GM10847 (cell line): ENCODE results near the gene GDI1.

Source experiments
- POLR2A ChIP-seq: IDR thresholded peaks from 2 replicates; pipeline ENCODE4 v1.6.1; 2011; ENCODE audit not compliant: insufficient read length; ENCODE audit errors: extremely low read depth

The GDI1 gene

GRCh38 chrX:154431341-154431740, 5.6 kb upstream of the GDI1 start:
- TF ChIP-seq POLR2A: no peak

- no peak for TF ChIP-seq POLR2A
These were observed 4.7 kb upstream of the GDI1 start for GRCh38 chrX:154432210-154432609.

GRCh38 chrX:154433605-154434004, 3.3 kb upstream of the GDI1 start:
- no peak for TF ChIP-seq POLR2A

- no peak for TF ChIP-seq POLR2A
These were observed 2.4 kb upstream of the GDI1 start for GRCh38 chrX:154434394-154435168.

- no peak for TF ChIP-seq POLR2A
These were observed 1.7 kb upstream of the GDI1 start for GRCh38 chrX:154435171-154435733.

GRCh38 chrX:154436374-154436982, 476 bp upstream of the GDI1 start:
- no peak for TF ChIP-seq POLR2A

- TF ChIP-seq POLR2A: no peak
These were observed 1.3 kb downstream of the GDI1 start for GRCh38 chrX:154437971-154438893.

GRCh38 chrX:154439841-154440240, 2.9 kb downstream of the GDI1 start:
- no peak for TF ChIP-seq POLR2A

GRCh38 chrX:154440623-154441357, 3.8 kb downstream of the GDI1 start:
- no peak for TF ChIP-seq POLR2A

GRCh38 chrX:154441564-154441963, 4.6 kb downstream of the GDI1 start:
- no peak for TF ChIP-seq POLR2A

GRCh38 chrX:154441984-154442707, 5.2 kb downstream of the GDI1 start:
- no peak for TF ChIP-seq POLR2A

- TF ChIP-seq POLR2A: no peak
These were observed 6.5 kb downstream of the GDI1 start for GRCh38 chrX:154443479-154443910.

- no peak for TF ChIP-seq POLR2A
These were observed 7.2 kb downstream of the GDI1 start, which contains the start of gene FAM50A for GRCh38 chrX:154443992-154444754. FAM50A (plus strand) TSS chrX:154444141; CDS start chrX:154444236, 95 bp downstream.

GRCh38 chrX:154444755-154445246, 7.8 kb downstream of the GDI1 start:
- no peak for TF ChIP-seq POLR2A
